HG02852 (cell line): ENCODE data around the gene FAM50B.

Experiments used
- ATAC-seq: cut with Tn5 transposase; IDR thresholded peaks from one replicate; pipeline ENCODE4 v1.9.1; 2021; ENCODE audit warnings: mild to moderate bottlenecking, moderate library complexity; ENCODE audit not compliant: unreplicated experiment

Gene FAM50B

GRCh38 chr6:3848925-3849605 is at the start of gene FAM50B:
TSS of gene FAM50B (plus strand) at chr6:3849373. CDS start at chr6:3849812, 439 bp downstream.
- ATAC-seq: peak; percentile 91

- no peak for ATAC-seq
These were observed 49.5 kb upstream of the FAM50B start for GRCh38 chr6:3799719-3800118.

- peak; percentile 41 for ATAC-seq
These were observed 48.2 kb upstream of the FAM50B start for GRCh38 chr6:3800850-3801591.

GRCh38 chr6:3801960-3802359 is 47.2 kb upstream of the FAM50B start:
- ATAC-seq: no peak

- ATAC-seq: no peak
These were observed 45.3 kb upstream of the FAM50B start for GRCh38 chr6:3803627-3804468.

- no peak for ATAC-seq
These were observed 44.2 kb upstream of the FAM50B start for GRCh38 chr6:3804964-3805363.

GRCh38 chr6:3805448-3806123 is 43.6 kb upstream of the FAM50B start:
- ATAC-seq: no peak

- no peak for ATAC-seq
These were observed 42.8 kb upstream of the FAM50B start for GRCh38 chr6:3806169-3806922.

- no peak for ATAC-seq
These were observed 41.0 kb upstream of the FAM50B start for GRCh38 chr6:3808199-3808598.

- ATAC-seq: no peak
These were observed 40.2 kb upstream of the FAM50B start for GRCh38 chr6:3808759-3809514.

GRCh38 chr6:3809515-3809891 is 39.7 kb upstream of the FAM50B start:
- no peak for ATAC-seq

GRCh38 chr6:3809982-3810381 is 39.2 kb upstream of the FAM50B start:
- no peak for ATAC-seq

GRCh38 chr6:3811191-3811590 is 38.0 kb upstream of the FAM50B start:
- ATAC-seq: no peak

- no peak for ATAC-seq
These were observed 36.6 kb upstream of the FAM50B start for GRCh38 chr6:3812596-3812995.

- ATAC-seq: peak; percentile 68
These were observed 35.9 kb upstream of the FAM50B start for GRCh38 chr6:3813150-3813780.

GRCh38 chr6:3813918-3814317 is 35.3 kb upstream of the FAM50B start:
- ATAC-seq: no peak

- no peak for ATAC-seq
These were observed 34.6 kb upstream of the FAM50B start for GRCh38 chr6:3814539-3814938.

GRCh38 chr6:3816251-3816650 is 32.9 kb upstream of the FAM50B start:
- no peak for ATAC-seq
